ENCODE data around the gene ITGA3.

The ITGA3 gene

DNA sequence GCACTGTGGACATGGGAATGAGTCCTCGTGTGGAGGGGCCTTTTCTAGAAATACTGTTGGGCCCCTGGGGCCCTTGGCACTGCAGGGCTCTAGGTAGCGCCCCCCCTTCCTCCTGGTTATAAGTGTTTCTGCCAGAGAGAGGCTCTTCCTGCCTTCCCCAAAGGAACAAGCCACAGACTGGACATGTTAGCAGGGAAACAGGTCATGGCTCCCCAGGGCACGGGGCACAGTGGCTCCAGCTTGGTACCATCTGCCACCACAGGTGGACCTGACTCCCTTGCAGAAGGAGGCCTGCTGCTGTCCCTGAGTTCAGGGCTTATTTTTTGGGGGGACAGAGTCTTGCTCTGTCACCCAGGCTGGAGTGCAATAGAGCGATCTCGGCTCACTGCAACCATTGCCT, 48.0 kb downstream of the ITGA3 start:
- TF ChIP-seq, protein P1, sequence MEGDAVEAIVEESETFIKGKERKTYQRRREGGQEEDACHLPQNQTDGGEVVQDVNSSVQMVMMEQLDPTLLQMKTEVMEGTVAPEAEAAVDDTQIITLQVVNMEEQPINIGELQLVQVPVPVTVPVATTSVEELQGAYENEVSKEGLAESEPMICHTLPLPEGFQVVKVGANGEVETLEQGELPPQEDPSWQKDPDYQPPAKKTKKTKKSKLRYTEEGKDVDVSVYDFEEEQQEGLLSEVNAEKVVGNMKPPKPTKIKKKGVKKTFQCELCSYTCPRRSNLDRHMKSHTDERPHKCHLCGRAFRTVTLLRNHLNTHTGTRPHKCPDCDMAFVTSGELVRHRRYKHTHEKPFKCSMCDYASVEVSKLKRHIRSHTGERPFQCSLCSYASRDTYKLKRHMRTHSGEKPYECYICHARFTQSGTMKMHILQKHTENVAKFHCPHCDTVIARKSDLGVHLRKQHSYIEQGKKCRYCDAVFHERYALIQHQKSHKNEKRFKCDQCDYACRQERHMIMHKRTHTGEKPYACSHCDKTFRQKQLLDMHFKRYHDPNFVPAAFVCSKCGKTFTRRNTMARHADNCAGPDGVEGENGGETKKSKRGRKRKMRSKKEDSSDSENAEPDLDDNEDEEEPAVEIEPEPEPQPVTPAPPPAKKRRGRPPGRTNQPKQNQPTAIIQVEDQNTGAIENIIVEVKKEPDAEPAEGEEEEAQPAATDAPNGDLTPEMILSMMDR (IDR thresholded peaks at IDR 0.05; ENCODE audit: low read length), result no peak
- no peaks in the 10 kb centered on the region for H3K36me3 ChIP-seq (ENCODE audit: insufficient read depth, low read length)
- H3K9ac ChIP-seq (ENCODE audit: low read length), result no peak overlapping the region
- no peaks in the 10 kb centered on the region for H4K20me1 ChIP-seq (ENCODE audit: insufficient read depth, low read length)
- no peaks in the 10 kb centered on the region for H3K27me3 ChIP-seq (ENCODE audit: insufficient read depth, low read length)
- H3K4me3 ChIP-seq (ENCODE audit: low read depth, low read length, poor library complexity, severe bottlenecking), result no peak overlapping the region
- H3K4me1 ChIP-seq (ENCODE audit: insufficient read depth, low read length, severe bottlenecking), result no peaks in the 10 kb centered on the region
- no peaks in the 10 kb centered on the region for H3K9me3 ChIP-seq (ENCODE audit: low read length)
- no peak overlapping the region for H2AFZ ChIP-seq (ENCODE audit: low read length)
- no peaks in the 10 kb centered on the region for H3F3A ChIP-seq (ENCODE audit: insufficient read depth, low read length)
- no peaks in the 10 kb centered on the region for H3K9me2 ChIP-seq (ENCODE audit: low read depth, low read length)
- H3K27ac ChIP-seq (ENCODE audit: low read depth, low read length, poor library complexity, severe bottlenecking), result no peak overlapping the region
- no peak overlapping the region for H3K4me2 ChIP-seq (ENCODE audit: low read length)
- H3K79me2 ChIP-seq (ENCODE audit: insufficient read depth, low read length), result no peaks in the 10 kb centered on the region

- H3K9ac ChIP-seq (ENCODE audit: low read length), result no peak overlapping the region
- TF ChIP-seq EZH2 (IDR thresholded peaks at IDR 0.05; ENCODE audit: borderline replicate concordance, low read length), result no peak
- TF ChIP-seq, protein P1 (IDR thresholded peaks at IDR 0.05; ENCODE audit: low read length), result no peak
- no peaks in the 10 kb centered on the region for H4K20me1 ChIP-seq (ENCODE audit: insufficient read depth, low read length)
- no peak overlapping the region for H3K27ac ChIP-seq (ENCODE audit: low read depth, low read length, poor library complexity, severe bottlenecking)
- no peaks in the 10 kb centered on the region for H3K9me3 ChIP-seq (ENCODE audit: low read length)
- no peak overlapping the region for H3K4me3 ChIP-seq (ENCODE audit: low read depth, low read length, poor library complexity, severe bottlenecking)
- no peaks in the 10 kb centered on the region for H3K79me2 ChIP-seq (ENCODE audit: insufficient read depth, low read length)
- H3K4me1 ChIP-seq (ENCODE audit: insufficient read depth, low read length, severe bottlenecking), result no peaks in the 10 kb centered on the region
- no peak overlapping the region for H3K4me2 ChIP-seq (ENCODE audit: low read length)
- no peaks in the 10 kb centered on the region for H3K9me2 ChIP-seq (ENCODE audit: low read depth, low read length)
- no peaks in the 10 kb centered on the region for H3F3A ChIP-seq (ENCODE audit: insufficient read depth, low read length)
- H3K27me3 ChIP-seq (ENCODE audit: insufficient read depth, low read length), result no peaks in the 10 kb centered on the region
- H3K36me3 ChIP-seq (ENCODE audit: insufficient read depth, low read length), result no peaks in the 10 kb centered on the region
- no peak overlapping the region for H2AFZ ChIP-seq (ENCODE audit: low read length)
These were observed 49.9 kb downstream of the ITGA3 start for GRCh38 chr17:50105811-50106210.

GRCh38 chr17:50106393-50107131, 50.7 kb downstream of the ITGA3 start:
- TF ChIP-seq EZH2 (IDR thresholded peaks at IDR 0.05; ENCODE audit: borderline replicate concordance, low read length), result no peak
- TF ChIP-seq, protein P1 (IDR thresholded peaks at IDR 0.05; ENCODE audit: low read length), result no peak
- H3F3A ChIP-seq (ENCODE audit: insufficient read depth, low read length), result no peaks in the 10 kb centered on the region
- H4K20me1 ChIP-seq (ENCODE audit: insufficient read depth, low read length), result no peaks in the 10 kb centered on the region
- no peak overlapping the region for H3K9ac ChIP-seq (ENCODE audit: low read length)
- no peaks in the 10 kb centered on the region for H3K36me3 ChIP-seq (ENCODE audit: insufficient read depth, low read length)
- no peaks in the 10 kb centered on the region for H3K79me2 ChIP-seq (ENCODE audit: insufficient read depth, low read length)
- no peaks in the 10 kb centered on the region for H3K27me3 ChIP-seq (ENCODE audit: insufficient read depth, low read length)
- H3K4me3 ChIP-seq (ENCODE audit: low read depth, low read length, poor library complexity, severe bottlenecking), result no peak overlapping the region
- no peak overlapping the region for H2AFZ ChIP-seq (ENCODE audit: low read length)
- no peak overlapping the region for H3K4me2 ChIP-seq (ENCODE audit: low read length)
- no peaks in the 10 kb centered on the region for H3K9me3 ChIP-seq (ENCODE audit: low read length)
- H3K27ac ChIP-seq (ENCODE audit: low read depth, low read length, poor library complexity, severe bottlenecking), result no peak overlapping the region
- no peaks in the 10 kb centered on the region for H3K9me2 ChIP-seq (ENCODE audit: low read depth, low read length)
- H3K4me1 ChIP-seq (ENCODE audit: insufficient read depth, low read length, severe bottlenecking), result no peaks in the 10 kb centered on the region
